ENCODE results near the gene BSDC1.

Gene BSDC1

GRCh38 chr1:32335790-32336590, 58.3 kb downstream of the BSDC1 start, which contains the start of gene MARCKSL1:
MARCKSL1 (minus strand) TSS chr1:32336233; CDS start chr1:32336033, 200 bp downstream.
- peak; percentile 47 to 53 for DNase-seq

GRCh38 chr1:32335535-32335789, 58.8 kb downstream of the BSDC1 start:
- no peak for DNase-seq

GRCh38 chr1:32334864-32335534, 59.2 kb downstream of the BSDC1 start:
- peak; percentile 12 to 48 for DNase-seq

GRCh38 chr1:32334274-32334861, 59.9 kb downstream of the BSDC1 start:
- DNase-seq = no peak

GRCh38 chr1:32333251-32333963, 60.8 kb downstream of the BSDC1 start:
- no peak for DNase-seq

GRCh38 chr1:32332290-32333079, 61.8 kb downstream of the BSDC1 start:
- DNase-seq = no peak

- DNase-seq = no peak
These were observed 62.7 kb downstream of the BSDC1 start for GRCh38 chr1:32331549-32331948.

- no peak for DNase-seq
These were observed 63.6 kb downstream of the BSDC1 start for GRCh38 chr1:32330558-32331151.

- DNase-seq = no peak
These were observed 64.2 kb downstream of the BSDC1 start for GRCh38 chr1:32329931-32330466.

- DNase-seq = no peak
These were observed 67.0 kb downstream of the BSDC1 start for GRCh38 chr1:32327204-32327603.

- no peak for DNase-seq
These were observed 72.4 kb downstream of the BSDC1 start for GRCh38 chr1:32321712-32322291.

GRCh38 chr1:32318127-32318869, 75.9 kb downstream of the BSDC1 start:
- DNase-seq = no peak

GRCh38 chr1:32316903-32317277, 77.4 kb downstream of the BSDC1 start:
- no peak for DNase-seq

Measured in inflammatory macrophage (primary cell).